Activated effector memory CD4-positive, alpha-beta T cell treated with Interleukin-2 at 50 U/mL for 16 hours (primary cell): Measurements from ENCODE around the gene B9D1.
"Not testable (repeated sequence)": the region's sequence is repeated elsewhere in the genome, so short reads cannot be mapped to it uniquely, and the experiment has no call there.

Source experiments
- DNase-seq: peaks from one replicate; pipeline ENCODE4 v3.0.0-alpha.2; 2020

B9D1 gene

GRCh38 chr17:19357351-19357750, 5.2 kb downstream of the B9D1 start:
- no peak for DNase-seq

- no peak for DNase-seq
Observed at GRCh38 chr17:19354748-19355147, 7.8 kb downstream of the B9D1 start.

- not testable (repeated sequence) for DNase-seq
Observed at GRCh38 chr17:19353401-19353800, 9.1 kb downstream of the B9D1 start.

- no peak for DNase-seq
Observed at GRCh38 chr17:19348806-19349205, 13.7 kb downstream of the B9D1 start.

- no peak for DNase-seq
Observed at GRCh38 chr17:19348081-19348650, 14.4 kb downstream of the B9D1 start.

GRCh38 chr17:19347323-19348080, 15.0 kb downstream of the B9D1 start:
- DNase-seq: no peak

GRCh38 chr17:19346351-19347255, 15.9 kb downstream of the B9D1 start:
- DNase-seq: no peak

GRCh38 chr17:19345486-19346350, 16.8 kb downstream of the B9D1 start:
- DNase-seq: no peak

GRCh38 chr17:19345067-19345460, 17.5 kb downstream of the B9D1 start:
- DNase-seq: no peak

GRCh38 chr17:19344311-19345066, 18.0 kb downstream of the B9D1 start:
- DNase-seq: no peak

GRCh38 chr17:19343671-19344151, 18.8 kb downstream of the B9D1 start:
- no peak for DNase-seq

- no peak for DNase-seq
Observed at GRCh38 chr17:19343256-19343630, 19.3 kb downstream of the B9D1 start.

GRCh38 chr17:19342611-19343255, 19.8 kb downstream of the B9D1 start:
- no peak for DNase-seq

GRCh38 chr17:19341641-19342610, 20.6 kb downstream of the B9D1 start:
- no peak for DNase-seq

GRCh38 chr17:19341211-19341631, 21.3 kb downstream of the B9D1 start:
- no peak for DNase-seq

GRCh38 chr17:19339341-19339815, 23.1 kb downstream of the B9D1 start:
- DNase-seq: no peak

- peak; percentile 44 for DNase-seq
Observed at GRCh38 chr17:19338031-19338990, 24.2 kb downstream of the B9D1 start.

GRCh38 chr17:19337712-19338023, 24.9 kb downstream of the B9D1 start:
- no peak for DNase-seq
